ENCODE data around the gene ZNF700. TPM values are rescaled to one million over a fixed set of nuclear protein-coding genes. Genes with fewer than 3 reads are reported as not detected.
A peak's percentile ranks its signal among the peaks of the same experiment; 100 is the strongest.
"Not testable (repeated sequence)": the region's sequence is repeated elsewhere in the genome, so short reads cannot be mapped to it uniquely, and the experiment has no call there.

The ZNF700 gene
- polyA plus RNA-seq, 1 donor = 22.7 TPM

DNA sequence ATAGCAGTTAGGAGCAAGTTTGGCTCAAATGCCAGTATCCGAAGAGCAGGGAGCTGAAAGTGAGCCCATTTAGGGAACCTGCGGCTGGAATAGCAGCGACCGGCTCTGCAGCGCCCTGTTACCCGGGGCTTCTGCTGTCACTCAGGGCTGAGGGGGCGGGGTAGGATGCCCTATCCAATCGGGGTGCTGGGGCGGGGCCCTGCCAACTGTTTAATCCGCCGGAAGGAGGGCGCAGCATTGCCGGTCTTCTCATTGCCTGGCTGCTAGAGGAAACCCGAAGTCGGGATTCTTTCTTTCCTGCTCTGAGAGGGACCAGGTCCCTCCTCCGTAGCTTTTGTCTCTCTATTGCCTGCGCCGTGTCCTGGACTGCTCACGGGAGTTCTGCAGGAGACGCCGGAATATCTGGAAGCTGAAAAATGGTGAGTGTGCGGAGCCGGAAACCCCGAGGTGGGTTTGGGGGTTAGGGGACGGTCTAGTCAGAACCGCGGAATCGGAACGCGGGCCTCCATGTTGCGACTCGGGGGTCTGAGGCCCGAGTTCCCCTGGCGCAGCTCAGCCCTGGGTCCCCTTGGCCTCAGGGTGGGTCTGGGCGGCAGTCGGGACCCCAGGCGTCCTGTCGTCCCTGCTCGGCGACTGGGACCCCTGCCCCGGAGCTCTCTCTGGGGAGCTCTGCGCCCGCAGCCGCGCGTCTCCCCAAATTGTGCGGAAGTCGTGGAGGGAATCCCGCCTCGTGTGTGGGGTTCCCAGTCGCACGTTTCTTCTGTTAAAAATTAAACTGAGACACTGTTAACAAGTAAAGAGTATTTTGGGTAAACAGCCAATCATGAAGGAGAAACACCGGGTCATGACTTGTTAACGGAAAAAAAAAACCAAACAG lies 62.7 kb downstream of the ZNF700 start:
- peak; percentile 86 to 93 for DNase-seq
- Histone ChIP-seq H3K4me3 (ENCODE audit: low read length) (peak overlapping the region; percentile 86), H3K27ac (ENCODE audit: low read length) (peak overlapping the region; percentile 69), H3K36me3 (ENCODE audit: control insufficient read depth, insufficient read depth, low read length) (no peaks in the 10 kb centered on the region), H3K4me1 (ENCODE audit: control insufficient read depth, insufficient read depth, low read length) (no peaks in the 10 kb centered on the region), H3K27me3 (ENCODE audit: control insufficient read depth, insufficient read depth, low read length) (no peaks in the 10 kb centered on the region), H3K9me3 (ENCODE audit: control insufficient read depth, low read depth, low read length) (peaks cover 1% of the 10 kb centered on the region)
- WGBS (ENCODE audit: insufficient coverage, low lambda C conversion rate) = 0% methylated on average over 2 of the region's 54 CpGs

DNA sequence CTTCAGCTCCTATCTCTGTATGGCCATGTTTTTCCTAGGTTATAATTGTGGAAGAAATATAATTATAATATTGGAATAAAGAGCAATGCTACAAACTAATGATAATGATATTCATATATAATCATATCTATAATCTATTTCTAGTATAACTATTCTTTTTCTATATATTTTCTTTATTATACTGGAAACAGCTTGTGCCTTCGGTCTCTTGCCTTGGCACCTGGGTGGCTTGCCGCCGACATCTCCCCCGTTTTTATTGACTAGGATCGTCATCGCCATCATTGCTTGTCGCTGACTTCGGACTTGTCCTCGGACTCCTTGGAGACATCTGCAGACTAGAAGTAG lies 64.2 kb downstream of the ZNF700 start:
- Histone ChIP-seq H3K4me3 (ENCODE audit: low read length) (no peak overlapping the region), H3K36me3 (ENCODE audit: control insufficient read depth, insufficient read depth, low read length) (no peaks in the 10 kb centered on the region), H3K27ac (ENCODE audit: low read length) (no peak overlapping the region), H3K27me3 (ENCODE audit: control insufficient read depth, insufficient read depth, low read length) (no peaks in the 10 kb centered on the region), H3K4me1 (ENCODE audit: control insufficient read depth, insufficient read depth, low read length) (no peaks in the 10 kb centered on the region), H3K9me3 (ENCODE audit: control insufficient read depth, low read depth, low read length) (no peaks in the 10 kb centered on the region)
- DNase-seq = no peak
- 80% methylated on average over 3 of the region's 9 CpGs for WGBS (ENCODE audit: insufficient coverage, low lambda C conversion rate)

DNA sequence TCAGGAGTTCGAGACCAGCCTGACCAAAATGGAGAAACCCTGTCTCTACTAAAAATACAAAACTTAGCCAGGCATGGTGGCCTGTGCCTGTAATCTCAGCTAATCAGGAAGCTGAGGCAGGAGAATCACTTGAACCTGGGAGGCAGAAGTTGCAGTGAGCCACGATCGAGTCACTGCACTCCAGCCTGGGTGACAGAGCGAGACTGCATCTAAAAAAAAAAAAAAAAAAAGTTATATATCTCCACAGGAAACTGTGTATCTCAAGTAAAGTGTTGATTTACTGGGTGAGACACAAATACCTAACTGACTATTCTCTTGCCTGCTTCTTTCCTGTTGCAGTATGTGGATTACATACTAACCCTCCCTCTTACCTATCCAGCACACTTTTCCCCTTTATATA lies 67.0 kb downstream of the ZNF700 start:
- WGBS (ENCODE audit: insufficient coverage, low lambda C conversion rate) = no CpG with 5 or more reads among the region's 4 CpGs
- H3K27ac ChIP-seq (ENCODE audit: low read length); H3K4me1 ChIP-seq (ENCODE audit: control insufficient read depth, insufficient read depth, low read length); H3K36me3 ChIP-seq (ENCODE audit: control insufficient read depth, insufficient read depth, low read length); H3K9me3 ChIP-seq (ENCODE audit: control insufficient read depth, low read depth, low read length); H3K27me3 ChIP-seq (ENCODE audit: control insufficient read depth, insufficient read depth, low read length); DNase-seq; H3K4me3 ChIP-seq (ENCODE audit: low read length): not testable (repeated sequence)

DNA sequence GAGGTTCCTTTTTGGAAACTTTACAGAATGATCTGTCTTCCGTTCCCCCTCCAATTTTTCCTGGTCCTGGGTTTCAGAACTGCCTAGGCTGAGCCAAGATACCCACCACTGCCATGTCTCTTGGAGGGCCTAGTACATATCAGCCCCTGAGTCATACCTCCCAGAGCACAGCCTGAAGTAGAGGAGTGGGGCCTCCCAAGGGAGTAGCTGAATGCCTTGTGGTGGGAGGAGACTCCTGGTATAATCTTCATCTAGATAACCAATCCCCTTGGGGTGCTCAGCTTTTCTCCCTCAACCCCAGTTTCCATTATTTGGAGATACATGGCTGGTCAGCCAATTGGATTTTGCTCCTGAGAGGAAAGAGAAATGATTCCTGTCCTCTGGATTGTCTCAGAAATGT lies 70.3 kb downstream of the ZNF700 start:
- WGBS (ENCODE audit: insufficient coverage, low lambda C conversion rate) = no CpG with 5 or more reads among the region's 1 CpG
- no peak for DNase-seq
- no peaks in the 10 kb centered on the region for H3K9me3 ChIP-seq (ENCODE audit: control insufficient read depth, low read depth, low read length)
- no peaks in the 10 kb centered on the region for H3K4me1 ChIP-seq (ENCODE audit: control insufficient read depth, insufficient read depth, low read length)
- H3K4me3 ChIP-seq (ENCODE audit: low read length) = no peak overlapping the region
- H3K27ac ChIP-seq (ENCODE audit: low read length) = no peak overlapping the region
- H3K27me3 ChIP-seq (ENCODE audit: control insufficient read depth, insufficient read depth, low read length) = no peaks in the 10 kb centered on the region
- H3K36me3 ChIP-seq (ENCODE audit: control insufficient read depth, insufficient read depth, low read length) = no peaks in the 10 kb centered on the region

Other genes with a start within 250 kb of the ZNF700 start
- 7.7 TPM for gene ZNF823, start 186.2 kb upstream of the ZNF700 start, polyA plus RNA-seq
- gene ZNF441, start 158.1 kb upstream of the ZNF700 start, polyA plus RNA-seq = 7.4 TPM
- 2.4 TPM for gene ZNF491, start 126.6 kb upstream of the ZNF700 start, polyA plus RNA-seq
- gene ZNF440, start 110.8 kb upstream of the ZNF700 start, polyA plus RNA-seq = 22.9 TPM
- gene ZNF439, start 76.4 kb upstream of the ZNF700 start, polyA plus RNA-seq = 8.6 TPM
- gene ZNF69, start 37.3 kb upstream of the ZNF700 start, polyA plus RNA-seq = 28.3 TPM
- gene ZNF763, start 39.9 kb downstream of the ZNF700 start, polyA plus RNA-seq = 4.4 TPM
- gene ZNF433, start 110.6 kb downstream of the ZNF700 start, polyA plus RNA-seq = 6.4 TPM
- gene ZNF878, start 127.9 kb downstream of the ZNF700 start, polyA plus RNA-seq = 0.57 TPM
- gene ZNF844, start 139.6 kb downstream of the ZNF700 start, polyA plus RNA-seq = 12.5 TPM
- 7.0 TPM for gene ZNF20, start 215.2 kb downstream of the ZNF700 start, polyA plus RNA-seq
- 3.5 TPM for gene ZNF625, start 231.6 kb downstream of the ZNF700 start, polyA plus RNA-seq
- 10.5 TPM for gene ZNF136, start 238.0 kb downstream of the ZNF700 start, polyA plus RNA-seq